Nephron (organoid): ENCODE data around the gene CD79B.

Experiments used
- H3K27ac Mint-ChIP-seq, 3 experiments: 2 replicates each; pipeline ENCODE4 v1.8.0; 2020; ENCODE audit warnings: mixed read lengths in 3 of 3, mild to moderate bottlenecking in 2 of 3, moderate library complexity in 1 of 3
- H3K27me3 Mint-ChIP-seq: 2 replicates; pipeline ENCODE4 v1.8.0; 2021; ENCODE audit warnings: low read depth, mild to moderate bottlenecking, moderate library complexity, mixed read lengths
- H3K36me3 Mint-ChIP-seq: 2 replicates; pipeline ENCODE4 v1.8.0; 2020; ENCODE audit warnings: low read depth, mixed read lengths
- H3K4me1 Mint-ChIP-seq: 2 replicates; pipeline ENCODE4 v1.8.0; 2020; ENCODE audit warnings: mixed read lengths
- H3K4me3 Mint-ChIP-seq, 3 experiments: 2 replicates each; pipeline ENCODE4 v1.8.0; 2020; ENCODE audit warnings: mild to moderate bottlenecking in 3 of 3, mixed read lengths in 3 of 3, moderate library complexity in 2 of 3
- H3K9me3 Mint-ChIP-seq: 2 replicates; pipeline ENCODE4 v1.8.0; 2020; ENCODE audit warnings: mixed read lengths
- TF ChIP-seq, protein P1 (sequence below), 3 experiments: fragments of 200-600 bp; sonication (generic); IDR thresholded peaks; one replicate each; pipeline ENCODE4 v1.5.0; 2021; ENCODE audit warnings: antibody characterized with exemption in 3 of 3; ENCODE audit not compliant: unreplicated experiment in 3 of 3

The CD79B gene

DNA sequence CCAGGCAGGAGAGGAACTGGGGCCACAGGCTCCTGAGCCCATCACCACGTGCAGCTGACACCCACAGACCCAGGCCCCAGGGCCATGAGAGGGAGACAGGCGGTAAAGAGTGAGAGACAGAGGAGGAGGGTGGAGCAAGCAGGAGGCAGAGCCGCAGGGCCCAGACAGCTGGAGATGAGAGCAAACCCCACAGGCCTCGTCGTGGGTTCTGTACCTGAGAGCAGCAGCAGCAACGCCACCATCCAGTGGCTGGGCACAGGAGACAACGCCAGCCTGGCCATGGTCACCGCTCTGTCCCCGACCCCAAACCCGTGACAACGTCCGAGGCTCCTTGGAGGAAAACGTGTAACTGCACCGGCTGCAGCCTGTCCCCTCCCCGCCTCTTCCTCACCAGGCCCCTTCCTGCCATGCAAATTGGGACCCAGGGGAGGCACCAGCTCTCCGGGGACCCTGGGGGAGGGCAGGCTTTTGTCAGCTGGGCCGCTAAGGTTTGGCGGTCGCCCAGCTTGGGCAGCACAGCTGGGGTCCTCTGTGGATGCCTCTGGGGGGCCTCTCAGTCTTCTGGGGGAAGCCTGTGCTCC lies at the start of gene CD79B:
Gene CD79B (minus strand): TSS at position 351 of the 581 bp plus-strand sequence. CDS start 70 bp downstream, at position 281.
- no peak within 1 kb of the TSS for H3K4me3 Mint-ChIP-seq
- peak within 1 kb of the TSS in 1 of 3 experiments; percentile 9 for H3K27ac Mint-ChIP-seq
- H3K4me1 Mint-ChIP-seq = no peaks in the 10 kb centered on the region
- H3K36me3 Mint-ChIP-seq = no peaks in the 10 kb centered on the region
- TF ChIP-seq, protein P1, sequence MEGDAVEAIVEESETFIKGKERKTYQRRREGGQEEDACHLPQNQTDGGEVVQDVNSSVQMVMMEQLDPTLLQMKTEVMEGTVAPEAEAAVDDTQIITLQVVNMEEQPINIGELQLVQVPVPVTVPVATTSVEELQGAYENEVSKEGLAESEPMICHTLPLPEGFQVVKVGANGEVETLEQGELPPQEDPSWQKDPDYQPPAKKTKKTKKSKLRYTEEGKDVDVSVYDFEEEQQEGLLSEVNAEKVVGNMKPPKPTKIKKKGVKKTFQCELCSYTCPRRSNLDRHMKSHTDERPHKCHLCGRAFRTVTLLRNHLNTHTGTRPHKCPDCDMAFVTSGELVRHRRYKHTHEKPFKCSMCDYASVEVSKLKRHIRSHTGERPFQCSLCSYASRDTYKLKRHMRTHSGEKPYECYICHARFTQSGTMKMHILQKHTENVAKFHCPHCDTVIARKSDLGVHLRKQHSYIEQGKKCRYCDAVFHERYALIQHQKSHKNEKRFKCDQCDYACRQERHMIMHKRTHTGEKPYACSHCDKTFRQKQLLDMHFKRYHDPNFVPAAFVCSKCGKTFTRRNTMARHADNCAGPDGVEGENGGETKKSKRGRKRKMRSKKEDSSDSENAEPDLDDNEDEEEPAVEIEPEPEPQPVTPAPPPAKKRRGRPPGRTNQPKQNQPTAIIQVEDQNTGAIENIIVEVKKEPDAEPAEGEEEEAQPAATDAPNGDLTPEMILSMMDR (IDR thresholded peaks at IDR 0.05; ENCODE audit: unreplicated experiment in 3 of 3) = no peak
- H3K27me3 Mint-ChIP-seq = no peaks in the 10 kb centered on the region
- no peaks in the 10 kb centered on the region for H3K9me3 Mint-ChIP-seq

- Mint-ChIP-seq H3K27ac (no peak overlapping the region), H3K9me3 (peaks cover 14% of the 10 kb centered on the region), H3K4me3 (no peak overlapping the region), H3K36me3 (no peaks in the 10 kb centered on the region), H3K4me1 (peaks cover 18% of the 10 kb centered on the region), H3K27me3 (peaks cover 14% of the 10 kb centered on the region)
- TF ChIP-seq, protein P1 (IDR thresholded peaks at IDR 0.05; ENCODE audit: unreplicated experiment in 3 of 3) = no peak
These were observed 46.4 kb upstream of the CD79B start for GRCh38 chr17:63978272-63979200.

- TF ChIP-seq, protein P1 (IDR thresholded peaks at IDR 0.05; ENCODE audit: unreplicated experiment in 3 of 3) = no peak
- peaks cover 3% of the 10 kb centered on the region for H3K9me3 Mint-ChIP-seq
- H3K4me1 Mint-ChIP-seq = peaks cover 18% of the 10 kb centered on the region
- no peaks in the 10 kb centered on the region for H3K36me3 Mint-ChIP-seq
- peaks cover 14% of the 10 kb centered on the region for H3K27me3 Mint-ChIP-seq
- no peak overlapping the region for H3K27ac Mint-ChIP-seq
- no peak overlapping the region for H3K4me3 Mint-ChIP-seq
These were observed 44.6 kb upstream of the CD79B start for GRCh38 chr17:63976702-63977101.

DNA sequence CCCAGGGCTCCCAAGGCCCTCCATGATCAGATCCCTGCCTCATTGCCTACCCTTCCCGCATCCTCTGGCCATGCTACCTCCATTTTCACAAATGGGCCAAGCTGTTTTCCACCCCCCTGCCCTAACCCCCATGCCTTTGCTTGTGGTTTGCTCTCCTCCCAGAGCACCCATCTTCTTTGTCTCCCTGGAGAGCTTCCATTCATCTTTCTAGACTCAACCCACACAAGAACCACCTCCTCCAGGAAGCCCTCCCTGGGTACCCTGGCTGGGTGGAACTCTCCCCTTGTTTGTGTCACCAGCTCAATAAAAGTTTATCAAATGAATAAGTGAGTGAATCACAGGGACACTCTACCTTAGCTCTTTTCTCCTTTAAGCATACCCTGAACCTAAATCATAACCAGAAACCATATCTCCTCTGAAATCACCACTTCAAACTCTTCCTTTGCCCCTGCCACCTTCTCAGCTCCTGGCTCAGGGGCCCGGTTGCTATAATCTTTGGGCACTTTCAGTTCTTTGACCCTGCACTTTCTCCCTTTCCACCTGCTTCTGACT lies 43.5 kb upstream of the CD79B start:
- peak overlapping the region in 1 of 3 experiments; percentile 43 for H3K27ac Mint-ChIP-seq
- H3K36me3 Mint-ChIP-seq = no peaks in the 10 kb centered on the region
- H3K27me3 Mint-ChIP-seq = peaks cover 14% of the 10 kb centered on the region
- H3K4me1 Mint-ChIP-seq = peaks cover 15% of the 10 kb centered on the region
- H3K9me3 Mint-ChIP-seq = peaks cover under 1% of the 10 kb centered on the region
- TF ChIP-seq, protein P1 (IDR thresholded peaks at IDR 0.05; ENCODE audit: unreplicated experiment in 3 of 3) = no peak
- no peak overlapping the region for H3K4me3 Mint-ChIP-seq

GRCh38 chr17:63974594-63975192 lies 42.6 kb upstream of the CD79B start:
- Mint-ChIP-seq H3K27ac (no peak overlapping the region), H3K4me1 (peaks cover 12% of the 10 kb centered on the region), H3K4me3 (no peak overlapping the region), H3K27me3 (peaks cover 11% of the 10 kb centered on the region), H3K9me3 (no peaks in the 10 kb centered on the region), H3K36me3 (no peaks in the 10 kb centered on the region)
- TF ChIP-seq, protein P1 (IDR thresholded peaks at IDR 0.05; ENCODE audit: unreplicated experiment in 3 of 3) = no peak
